Liver (tissue), 9 donors: ENCODE data around the gene PRRT3. TPM values are rescaled to one million over a fixed set of nuclear protein-coding genes. Genes with fewer than 3 reads are reported as not detected.

Experiments
- DNase-seq: peaks from one replicate; pipeline ENCODE4 v3.0.0-alpha.2; 2017; ENCODE audit warnings: low spot score
- H3K27ac ChIP-seq, 2 donors: one replicate each; pipeline ENCODE4 v1.7.0; 2013; ENCODE audit warnings: inconsistent platforms in 2 of 2, low read length in 2 of 2, control low read depth in 1 of 2, low read depth in 1 of 2, mild to moderate bottlenecking in 1 of 2
- H3K27me3 ChIP-seq, 4 donors: one replicate each; pipeline versions ENCODE4 v1.6.1 to v1.7.0; 2013; ENCODE audit warnings: low read length in 3 of 4, inconsistent platforms in 1 of 4, mild to moderate bottlenecking in 1 of 4, moderate library complexity in 1 of 4; ENCODE audit not compliant: control insufficient read depth in 4 of 4, insufficient read depth in 4 of 4
- H3K36me3 ChIP-seq, 4 donors: one replicate each; pipeline versions ENCODE4 v1.6.1 to v1.7.0; 2013; ENCODE audit warnings: low read length in 3 of 4, mild to moderate bottlenecking in 3 of 4, low read depth in 1 of 4, moderate library complexity in 1 of 4; ENCODE audit not compliant: control insufficient read depth in 4 of 4, insufficient read depth in 3 of 4
- H3K4me1 ChIP-seq, 4 donors: one replicate each; pipeline versions ENCODE4 v1.6.1 to v1.7.0; 2013; ENCODE audit warnings: low read length in 3 of 4, mild to moderate bottlenecking in 3 of 4, moderate library complexity in 1 of 4; ENCODE audit not compliant: control insufficient read depth in 4 of 4, insufficient read depth in 4 of 4
- H3K4me3 ChIP-seq, 3 donors: one replicate each; pipeline versions ENCODE4 v1.6.1 to v1.7.0; 2013; ENCODE audit warnings: low read length in 3 of 3, control low read depth in 1 of 3, low read depth in 1 of 3, mild to moderate bottlenecking in 1 of 3
- H3K9ac ChIP-seq, 2 donors: one replicate each; pipeline ENCODE4 v1.7.0; 2013; ENCODE audit warnings: low read length in 2 of 2, mild to moderate bottlenecking in 2 of 2, moderate library complexity in 2 of 2, control low read depth in 1 of 2, low read depth in 1 of 2
- H3K9me3 ChIP-seq, 4 donors: one replicate each; pipeline versions ENCODE4 v1.6.1 to v1.7.0; 2013; ENCODE audit warnings: low read length in 3 of 4; ENCODE audit not compliant: control insufficient read depth in 4 of 4
- EGR1 ChIP-seq, 2 donors: IDR thresholded peaks; 2 replicates each; pipeline ENCODE4 v1.6.1; 2016 to 2018; ENCODE audit warnings: antibody characterized with exemption in 2 of 2, low read depth in 2 of 2
- FOXA1 ChIP-seq: IDR thresholded peaks from 2 replicates; pipeline ENCODE4 v1.6.1; 2016; ENCODE audit warnings: antibody characterized with exemption
- FOXA2 ChIP-seq: IDR thresholded peaks from 2 replicates; pipeline ENCODE4 v1.6.1; 2016; ENCODE audit warnings: antibody characterized with exemption
- GABPA ChIP-seq, 2 donors: IDR thresholded peaks in 1 of 2; conservative IDR thresholded peaks in 1 of 2; 2 replicates each; pipeline ENCODE4 v1.6.1; 2016; ENCODE audit warnings: antibody characterized with exemption in 2 of 2, mild to moderate bottlenecking in 1 of 2, moderate library complexity in 1 of 2
- HNF4A ChIP-seq, 2 donors: conservative IDR thresholded peaks; 2 replicates each; pipeline ENCODE4 v1.6.1; 2016; ENCODE audit warnings: antibody characterized with exemption in 2 of 2, mild to moderate bottlenecking in 2 of 2
- HNF4G ChIP-seq: IDR thresholded peaks from 2 replicates; pipeline ENCODE4 v1.6.1; 2016; ENCODE audit warnings: antibody characterized with exemption
- RAD21 ChIP-seq, 2 donors: IDR thresholded peaks; 2 replicates each; pipeline ENCODE4 v1.6.1; 2016; ENCODE audit warnings: antibody characterized with exemption in 2 of 2, mild to moderate bottlenecking in 2 of 2
- RXRA ChIP-seq, 2 donors: IDR thresholded peaks; 2 replicates each; pipeline ENCODE4 v1.6.1; 2017 to 2018; ENCODE audit warnings: antibody characterized with exemption in 2 of 2, mild to moderate bottlenecking in 1 of 2
- SP1 ChIP-seq: IDR thresholded peaks from 2 replicates; pipeline ENCODE4 v1.6.1; 2018; ENCODE audit warnings: antibody characterized with exemption, mild to moderate bottlenecking
- TAF1 ChIP-seq: conservative IDR thresholded peaks from 2 replicates; pipeline ENCODE4 v1.6.1; 2016; ENCODE audit warnings: antibody characterized with exemption, mild to moderate bottlenecking
- YY1 ChIP-seq: IDR thresholded peaks from 2 replicates; pipeline ENCODE4 v1.6.1; 2016; ENCODE audit warnings: antibody characterized with exemption, mild to moderate bottlenecking
- WGBS: extraction: QIAGEN DNeasy Blood & Tissue Kit; methylation state at CpG from one replicate; pipeline ENCODE4 v1.1.7; 2013; 5-methylcytosine and 5-hydroxymethylcytosine counted together
- polyA plus RNA-seq, 2 donors: library from polyadenylated mRNA; stranded (reverse) in 1 of 2; unstranded in 1 of 2; fragments of 200-250 nt in 1 of 2; fragments of >200 nt in 1 of 2; fragmentation: Nextera tagmentation in 1 of 2; extraction: Ambion mirVana in 1 of 2; gene quantifications; one replicate each; pipeline versions ENCODE4 v1.2.1 to v1.2.3, GENCODE V29; 2013 to 2015
- total RNA-seq, 2 donors: library from RNA; depleted of rRNA; stranded (reverse); fragments of >200 nt; gene quantifications; one replicate each; pipeline ENCODE4 v1.2.3, GENCODE V29; 2014
- TF ChIP-seq, protein P1 (sequence below): fragments of 150-350 bp; IDR thresholded peaks from 2 replicates; pipeline ENCODE4 v1.5.1; 2017; ENCODE audit warnings: improper control_type of control experiment, low read depth, low read length; ENCODE audit not compliant: missing input control
- TF ChIP-seq, protein P2 (sequence below): IDR thresholded peaks from 2 replicates; pipeline ENCODE4 v1.6.1; 2016; ENCODE audit warnings: antibody characterized with exemption
- TF ChIP-seq, protein P3 (sequence below): IDR thresholded peaks from 2 replicates; pipeline ENCODE4 v1.6.1; 2016; ENCODE audit warnings: antibody characterized with exemption
- TF ChIP-seq, protein P4 (sequence below): IDR thresholded peaks from 2 replicates; pipeline ENCODE4 v1.6.1; 2016; ENCODE audit warnings: antibody characterized with exemption
- TF ChIP-seq, protein P5 (sequence below): IDR thresholded peaks from 2 replicates; pipeline ENCODE4 v1.6.1; 2016; ENCODE audit warnings: antibody characterized with exemption, mild to moderate bottlenecking
- donor health status: healthy.
- donor health status: healthy.
- donor health status: healthy.
- donor health status: healthy.
- donor health status: healthy.

PRRT3 gene
- total and polyA plus RNA-seq, 4 donors: 0.14 to 0.79 (median 0.24) TPM

DNA sequence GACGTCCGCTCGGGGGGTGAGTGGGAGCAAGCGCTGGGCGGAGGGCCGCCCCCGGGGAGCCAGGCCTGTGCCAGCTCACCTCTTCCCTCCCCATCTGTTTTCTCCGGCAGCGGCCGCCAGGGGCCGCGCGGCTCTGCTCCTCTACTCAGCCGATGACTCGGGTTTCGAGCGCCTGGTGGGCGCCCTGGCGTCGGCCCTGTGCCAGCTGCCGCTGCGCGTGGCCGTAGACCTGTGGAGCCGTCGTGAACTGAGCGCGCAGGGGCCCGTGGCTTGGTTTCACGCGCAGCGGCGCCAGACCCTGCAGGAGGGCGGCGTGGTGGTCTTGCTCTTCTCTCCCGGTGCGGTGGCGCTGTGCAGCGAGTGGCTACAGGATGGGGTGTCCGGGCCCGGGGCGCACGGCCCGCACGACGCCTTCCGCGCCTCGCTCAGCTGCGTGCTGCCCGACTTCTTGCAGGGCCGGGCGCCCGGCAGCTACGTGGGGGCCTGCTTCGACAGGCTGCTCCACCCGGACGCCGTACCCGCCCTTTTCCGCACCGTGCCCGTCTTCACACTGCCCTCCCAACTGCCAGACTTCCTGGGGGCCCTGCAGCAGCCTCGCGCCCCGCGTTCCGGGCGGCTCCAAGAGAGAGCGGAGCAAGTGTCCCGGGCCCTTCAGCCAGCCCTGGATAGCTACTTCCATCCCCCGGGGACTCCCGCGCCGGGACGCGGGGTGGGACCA, 19.2 kb downstream of the PRRT3 start:
- TF ChIP-seq RXRA (IDR thresholded peaks at IDR 0.05) (no peak), HNF4A (conservative IDR thresholded peaks at IDR 0.05) (no peak), FOXA1 (no peak), RAD21 (IDR thresholded peaks at IDR 0.05) (peak; percentile 72 to 74)
- TF ChIP-seq, protein P1, sequence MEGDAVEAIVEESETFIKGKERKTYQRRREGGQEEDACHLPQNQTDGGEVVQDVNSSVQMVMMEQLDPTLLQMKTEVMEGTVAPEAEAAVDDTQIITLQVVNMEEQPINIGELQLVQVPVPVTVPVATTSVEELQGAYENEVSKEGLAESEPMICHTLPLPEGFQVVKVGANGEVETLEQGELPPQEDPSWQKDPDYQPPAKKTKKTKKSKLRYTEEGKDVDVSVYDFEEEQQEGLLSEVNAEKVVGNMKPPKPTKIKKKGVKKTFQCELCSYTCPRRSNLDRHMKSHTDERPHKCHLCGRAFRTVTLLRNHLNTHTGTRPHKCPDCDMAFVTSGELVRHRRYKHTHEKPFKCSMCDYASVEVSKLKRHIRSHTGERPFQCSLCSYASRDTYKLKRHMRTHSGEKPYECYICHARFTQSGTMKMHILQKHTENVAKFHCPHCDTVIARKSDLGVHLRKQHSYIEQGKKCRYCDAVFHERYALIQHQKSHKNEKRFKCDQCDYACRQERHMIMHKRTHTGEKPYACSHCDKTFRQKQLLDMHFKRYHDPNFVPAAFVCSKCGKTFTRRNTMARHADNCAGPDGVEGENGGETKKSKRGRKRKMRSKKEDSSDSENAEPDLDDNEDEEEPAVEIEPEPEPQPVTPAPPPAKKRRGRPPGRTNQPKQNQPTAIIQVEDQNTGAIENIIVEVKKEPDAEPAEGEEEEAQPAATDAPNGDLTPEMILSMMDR: peak; percentile 61
- H3K4me3 ChIP-seq: peak overlapping the region; percentile 68 to 70 (median 69)
- no peaks in the 10 kb centered on the region for H3K27me3 ChIP-seq
- H3K9ac ChIP-seq: peak overlapping the region in 1 of 2 donors; percentile 5
- WGBS: under 1% methylated on average over 77 of the region's 77 CpGs
- H3K36me3 ChIP-seq: peaks cover 7 to 40% (median 13%) of the 10 kb centered on the region in 4 donors
- H3K9me3 ChIP-seq: no peaks in the 10 kb centered on the region
- peaks cover 4 to 29% (median 22%) of the 10 kb centered on the region in 4 donors for H3K4me1 ChIP-seq
- peak; percentile 80 for DNase-seq
- peak overlapping the region; percentile 87 to 93 for H3K27ac ChIP-seq

DNA sequence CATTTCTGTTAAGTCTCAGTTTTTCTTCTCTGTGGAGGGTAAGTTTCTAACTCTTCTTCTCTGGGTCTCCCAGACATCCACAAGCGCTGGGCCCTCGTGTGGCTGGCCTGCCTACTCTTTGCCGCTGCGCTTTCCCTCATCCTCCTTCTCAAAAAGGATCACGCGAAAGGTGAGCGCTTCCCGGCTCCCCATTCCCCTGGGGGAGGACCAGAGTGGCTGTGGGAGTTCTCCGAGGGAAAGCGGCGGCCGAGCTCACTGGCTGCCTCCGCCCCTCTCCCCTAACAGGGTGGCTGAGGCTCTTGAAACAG, 19.7 kb downstream of the PRRT3 start:
- H3K9ac ChIP-seq: no peak overlapping the region
- H3K36me3 ChIP-seq: peaks cover 2 to 38% (median 11%) of the 10 kb centered on the region in 4 donors
- no peak for TF ChIP-seq RXRA (IDR thresholded peaks at IDR 0.05)
- TF ChIP-seq, protein P2, sequence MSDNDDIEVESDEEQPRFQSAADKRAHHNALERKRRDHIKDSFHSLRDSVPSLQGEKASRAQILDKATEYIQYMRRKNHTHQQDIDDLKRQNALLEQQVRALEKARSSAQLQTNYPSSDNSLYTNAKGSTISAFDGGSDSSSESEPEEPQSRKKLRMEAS: no peak
- TF ChIP-seq FOXA2: no peak
- TF ChIP-seq HNF4A (conservative IDR thresholded peaks at IDR 0.05): no peak
- TF ChIP-seq, protein P3, sequence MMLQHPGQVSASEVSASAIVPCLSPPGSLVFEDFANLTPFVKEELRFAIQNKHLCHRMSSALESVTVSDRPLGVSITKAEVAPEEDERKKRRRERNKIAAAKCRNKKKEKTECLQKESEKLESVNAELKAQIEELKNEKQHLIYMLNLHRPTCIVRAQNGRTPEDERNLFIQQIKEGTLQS: no peak
- no peak for TF ChIP-seq EGR1 (IDR thresholded peaks at IDR 0.05; ENCODE audit: low read depth in 2 of 2)
- no peak for TF ChIP-seq YY1
- TF ChIP-seq, protein P4, sequence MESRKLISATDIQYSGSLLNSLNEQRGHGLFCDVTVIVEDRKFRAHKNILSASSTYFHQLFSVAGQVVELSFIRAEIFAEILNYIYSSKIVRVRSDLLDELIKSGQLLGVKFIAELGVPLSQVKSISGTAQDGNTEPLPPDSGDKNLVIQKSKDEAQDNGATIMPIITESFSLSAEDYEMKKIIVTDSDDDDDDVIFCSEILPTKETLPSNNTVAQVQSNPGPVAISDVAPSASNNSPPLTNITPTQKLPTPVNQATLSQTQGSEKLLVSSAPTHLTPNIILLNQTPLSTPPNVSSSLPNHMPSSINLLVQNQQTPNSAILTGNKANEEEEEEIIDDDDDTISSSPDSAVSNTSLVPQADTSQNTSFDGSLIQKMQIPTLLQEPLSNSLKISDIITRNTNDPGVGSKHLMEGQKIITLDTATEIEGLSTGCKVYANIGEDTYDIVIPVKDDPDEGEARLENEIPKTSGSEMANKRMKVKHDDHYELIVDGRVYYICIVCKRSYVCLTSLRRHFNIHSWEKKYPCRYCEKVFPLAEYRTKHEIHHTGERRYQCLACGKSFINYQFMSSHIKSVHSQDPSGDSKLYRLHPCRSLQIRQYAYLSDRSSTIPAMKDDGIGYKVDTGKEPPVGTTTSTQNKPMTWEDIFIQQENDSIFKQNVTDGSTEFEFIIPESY: no peak
- TF ChIP-seq TAF1: no peak
- TF ChIP-seq HNF4G: no peak
- TF ChIP-seq, protein P1: no peak
- no peak for TF ChIP-seq GABPA (IDR thresholded peaks at IDR 0.05 in 1 of 2, conservative IDR thresholded peaks at IDR 0.05 in 1 of 2)
- TF ChIP-seq, protein P5, sequence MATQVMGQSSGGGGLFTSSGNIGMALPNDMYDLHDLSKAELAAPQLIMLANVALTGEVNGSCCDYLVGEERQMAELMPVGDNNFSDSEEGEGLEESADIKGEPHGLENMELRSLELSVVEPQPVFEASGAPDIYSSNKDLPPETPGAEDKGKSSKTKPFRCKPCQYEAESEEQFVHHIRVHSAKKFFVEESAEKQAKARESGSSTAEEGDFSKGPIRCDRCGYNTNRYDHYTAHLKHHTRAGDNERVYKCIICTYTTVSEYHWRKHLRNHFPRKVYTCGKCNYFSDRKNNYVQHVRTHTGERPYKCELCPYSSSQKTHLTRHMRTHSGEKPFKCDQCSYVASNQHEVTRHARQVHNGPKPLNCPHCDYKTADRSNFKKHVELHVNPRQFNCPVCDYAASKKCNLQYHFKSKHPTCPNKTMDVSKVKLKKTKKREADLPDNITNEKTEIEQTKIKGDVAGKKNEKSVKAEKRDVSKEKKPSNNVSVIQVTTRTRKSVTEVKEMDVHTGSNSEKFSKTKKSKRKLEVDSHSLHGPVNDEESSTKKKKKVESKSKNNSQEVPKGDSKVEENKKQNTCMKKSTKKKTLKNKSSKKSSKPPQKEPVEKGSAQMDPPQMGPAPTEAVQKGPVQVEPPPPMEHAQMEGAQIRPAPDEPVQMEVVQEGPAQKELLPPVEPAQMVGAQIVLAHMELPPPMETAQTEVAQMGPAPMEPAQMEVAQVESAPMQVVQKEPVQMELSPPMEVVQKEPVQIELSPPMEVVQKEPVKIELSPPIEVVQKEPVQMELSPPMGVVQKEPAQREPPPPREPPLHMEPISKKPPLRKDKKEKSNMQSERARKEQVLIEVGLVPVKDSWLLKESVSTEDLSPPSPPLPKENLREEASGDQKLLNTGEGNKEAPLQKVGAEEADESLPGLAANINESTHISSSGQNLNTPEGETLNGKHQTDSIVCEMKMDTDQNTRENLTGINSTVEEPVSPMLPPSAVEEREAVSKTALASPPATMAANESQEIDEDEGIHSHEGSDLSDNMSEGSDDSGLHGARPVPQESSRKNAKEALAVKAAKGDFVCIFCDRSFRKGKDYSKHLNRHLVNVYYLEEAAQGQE: no peak
- TF ChIP-seq FOXA1: no peak
- no peak for TF ChIP-seq SP1
- no peak for DNase-seq
- WGBS: 14% methylated on average over 13 of the region's 13 CpGs
- no peaks in the 10 kb centered on the region for H3K27me3 ChIP-seq
- peak overlapping the region; percentile 87 to 93 for H3K27ac ChIP-seq
- H3K4me1 ChIP-seq: peaks cover 4 to 29% (median 22%) of the 10 kb centered on the region in 4 donors
- no peaks in the 10 kb centered on the region for H3K9me3 ChIP-seq
- H3K4me3 ChIP-seq: peak overlapping the region; percentile 68 to 70 (median 69)
